Stimulated activated CD8-positive, alpha-beta memory T cell treated with anti-CD3 and anti-CD28 coated beads, Interleukin-7, amount 100 ng/mL, for 1 hour (primary cell): Measurements from ENCODE around the gene SLC27A1.
A peak's percentile ranks its signal among the peaks of the same experiment; 100 is the strongest.

Source experiments
- DNase-seq, 2 donors: peaks; one replicate each; pipeline ENCODE4 v3.0.0-alpha.2; 2020; ENCODE audit warnings: low read depth in 2 of 2

The SLC27A1 gene

DNA sequence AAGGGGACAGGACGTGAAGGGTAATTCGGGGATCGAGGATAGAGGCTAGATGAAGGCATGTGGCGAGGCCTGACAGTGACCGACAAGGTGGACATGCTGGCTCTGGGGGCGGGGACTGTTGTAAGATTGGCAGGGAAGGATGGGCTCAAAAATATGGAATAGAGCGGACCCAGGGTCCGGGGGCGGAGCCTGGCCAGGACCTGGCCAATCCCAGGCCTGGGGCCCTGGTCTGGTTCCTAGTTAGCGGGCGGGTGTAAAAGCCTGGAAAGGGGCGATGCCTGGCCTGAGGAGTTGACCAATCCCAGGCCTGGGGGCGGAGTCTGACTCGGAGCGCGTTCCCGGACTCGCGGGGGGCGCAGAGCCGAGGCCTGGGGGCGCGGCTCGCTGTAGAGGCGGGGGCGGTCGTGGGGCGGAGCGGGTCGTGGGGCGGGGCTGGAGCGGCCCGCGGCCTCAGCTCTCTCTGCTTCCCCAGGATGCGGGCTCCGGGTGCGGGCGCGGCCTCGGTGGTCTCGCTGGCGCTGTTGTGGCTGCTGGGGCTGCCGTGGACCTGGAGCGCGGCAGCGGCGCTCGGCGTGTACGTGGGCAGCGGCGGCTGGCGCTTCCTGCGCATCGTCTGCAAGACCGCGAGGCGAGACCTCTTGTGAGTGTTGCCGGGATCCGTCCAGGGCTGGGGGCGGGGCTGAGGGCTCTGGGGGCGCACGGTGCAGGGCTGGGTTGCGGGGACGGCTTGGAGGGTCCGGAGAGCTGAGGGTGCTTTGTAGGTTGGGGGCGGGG lies at the start of gene SLC27A1:
SLC27A1 (plus strand) TSS at position 457 of the 774 bp plus-strand sequence; CDS start at position 474, 17 bp downstream.
- peak; percentile 75 to 76 for DNase-seq

DNA sequence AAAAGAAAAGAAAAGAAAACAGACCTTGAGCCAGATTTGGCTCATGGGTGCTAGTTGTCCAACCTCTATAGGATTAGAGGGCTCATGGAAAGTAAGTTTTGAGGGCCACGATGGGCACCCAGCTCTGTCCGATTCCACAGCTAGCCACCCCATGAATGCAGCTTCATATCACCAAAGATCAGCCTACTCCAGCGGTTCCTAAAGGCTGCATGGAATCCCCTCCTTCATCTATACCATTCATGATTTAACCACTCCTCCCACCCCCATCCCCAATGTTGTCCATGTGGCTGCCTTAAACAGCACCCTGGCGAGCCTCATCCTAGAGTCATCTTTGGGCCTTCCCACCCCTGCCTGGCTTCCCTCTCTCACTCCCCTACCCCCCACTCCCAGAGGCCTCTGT lies 48.4 kb upstream of the SLC27A1 start:
- DNase-seq = no peak

DNA sequence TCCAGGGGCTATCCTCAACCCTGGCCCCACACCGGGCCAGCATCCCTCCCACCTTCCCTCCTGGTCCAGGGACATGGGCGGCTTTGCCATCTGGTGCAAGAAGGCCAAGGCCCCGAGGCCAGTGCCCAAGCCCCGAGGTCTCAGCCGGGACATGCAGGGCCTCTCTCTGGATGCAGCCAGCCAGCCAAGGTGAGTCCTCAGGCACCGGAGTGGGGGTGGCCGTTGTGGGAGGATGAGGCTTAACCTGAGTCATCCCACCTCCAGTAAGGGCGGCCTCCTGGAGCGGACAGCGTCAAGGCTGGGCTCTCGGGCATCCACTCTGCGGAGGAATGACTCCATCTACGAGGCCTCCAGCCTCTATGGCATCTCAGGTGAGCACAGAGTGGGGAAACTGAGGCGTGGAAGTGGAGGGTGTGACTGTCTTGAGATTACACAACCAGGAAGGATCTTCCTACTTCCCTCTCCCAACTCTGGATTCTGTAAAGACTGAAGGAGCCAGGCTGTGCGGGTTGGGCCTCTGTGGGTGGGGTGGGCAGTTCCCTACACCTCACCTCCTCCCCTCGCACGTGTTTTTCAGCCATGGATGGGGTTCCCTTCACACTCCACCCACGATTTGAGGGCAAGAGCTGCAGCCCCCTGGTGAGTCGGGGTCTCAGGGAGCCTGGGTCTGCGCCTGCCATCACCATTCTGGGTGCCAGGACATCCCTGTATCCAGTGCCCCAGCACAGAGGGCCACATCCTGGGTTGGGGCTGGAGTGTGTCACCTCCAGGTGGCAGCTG lies 46.7 kb upstream of the SLC27A1 start:
- DNase-seq = no peak

- no peak for DNase-seq
Measured at GRCh38 chr19:17424743-17425365, 45.5 kb upstream of the SLC27A1 start.

GRCh38 chr19:17429641-17430113 lies 40.6 kb upstream of the SLC27A1 start:
- no peak for DNase-seq

- no peak for DNase-seq
Measured at GRCh38 chr19:17431417-17431816, 38.9 kb upstream of the SLC27A1 start.

DNA sequence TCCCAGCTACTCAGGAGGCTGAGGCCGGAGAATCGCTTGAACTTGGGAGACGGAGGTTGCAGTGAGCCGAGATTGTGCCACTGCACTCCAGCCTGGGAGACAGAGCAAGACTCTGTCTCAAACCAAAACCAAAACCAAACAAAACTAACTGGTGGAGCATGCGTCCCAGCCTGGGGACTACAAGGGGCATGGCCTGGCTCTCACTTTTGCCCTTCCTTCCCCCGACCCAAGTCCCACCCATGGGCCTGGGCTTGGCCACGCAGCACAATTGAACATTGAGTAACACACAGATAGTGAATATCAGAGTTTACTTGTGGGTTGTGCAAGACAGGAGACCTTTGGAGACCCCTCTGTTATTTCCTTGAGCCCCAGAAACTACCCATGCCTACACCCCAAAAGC lies 35.1 kb upstream of the SLC27A1 start:
- DNase-seq = no peak

DNA sequence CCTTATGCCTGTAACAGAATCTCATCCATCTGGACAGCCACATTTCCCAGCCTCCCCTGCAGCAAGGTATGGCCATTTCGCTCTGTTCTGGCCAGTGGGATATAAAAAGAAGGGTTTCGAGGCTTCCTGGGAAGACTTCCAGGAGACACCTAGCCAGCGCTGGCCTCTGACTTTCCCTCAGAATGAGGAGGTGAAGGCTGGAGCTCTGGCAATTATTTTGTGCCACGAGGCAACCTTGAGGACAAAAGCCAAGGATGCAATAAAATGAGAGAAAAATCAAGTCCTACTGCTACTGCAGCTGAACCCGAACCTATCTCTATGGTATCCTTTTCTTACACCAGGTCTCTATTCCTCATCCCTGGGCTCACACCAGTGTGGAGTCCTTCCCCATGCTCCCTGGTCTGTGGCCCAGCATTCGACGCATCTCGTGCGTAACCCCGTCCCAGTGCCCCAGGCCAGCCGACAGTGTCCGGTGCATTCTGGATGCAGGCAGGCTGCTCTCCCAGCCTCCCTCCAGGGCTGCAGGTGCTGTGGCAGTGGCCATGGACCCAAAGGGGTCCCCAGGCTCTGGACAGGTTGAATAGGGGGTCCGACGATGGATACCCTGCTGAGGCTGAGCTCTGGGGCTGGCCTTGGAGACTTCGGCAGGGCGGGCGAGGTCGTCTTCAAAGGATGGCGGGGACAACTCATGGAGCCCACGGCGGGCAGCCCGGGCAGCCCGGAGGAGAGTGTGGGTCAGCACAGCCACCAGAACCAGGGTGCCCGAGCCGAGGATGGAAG lies 34.0 kb upstream of the SLC27A1 start:
- no peak for DNase-seq

- no peak for DNase-seq
Measured at GRCh38 chr19:17436874-17437267, 33.5 kb upstream of the SLC27A1 start.

DNA sequence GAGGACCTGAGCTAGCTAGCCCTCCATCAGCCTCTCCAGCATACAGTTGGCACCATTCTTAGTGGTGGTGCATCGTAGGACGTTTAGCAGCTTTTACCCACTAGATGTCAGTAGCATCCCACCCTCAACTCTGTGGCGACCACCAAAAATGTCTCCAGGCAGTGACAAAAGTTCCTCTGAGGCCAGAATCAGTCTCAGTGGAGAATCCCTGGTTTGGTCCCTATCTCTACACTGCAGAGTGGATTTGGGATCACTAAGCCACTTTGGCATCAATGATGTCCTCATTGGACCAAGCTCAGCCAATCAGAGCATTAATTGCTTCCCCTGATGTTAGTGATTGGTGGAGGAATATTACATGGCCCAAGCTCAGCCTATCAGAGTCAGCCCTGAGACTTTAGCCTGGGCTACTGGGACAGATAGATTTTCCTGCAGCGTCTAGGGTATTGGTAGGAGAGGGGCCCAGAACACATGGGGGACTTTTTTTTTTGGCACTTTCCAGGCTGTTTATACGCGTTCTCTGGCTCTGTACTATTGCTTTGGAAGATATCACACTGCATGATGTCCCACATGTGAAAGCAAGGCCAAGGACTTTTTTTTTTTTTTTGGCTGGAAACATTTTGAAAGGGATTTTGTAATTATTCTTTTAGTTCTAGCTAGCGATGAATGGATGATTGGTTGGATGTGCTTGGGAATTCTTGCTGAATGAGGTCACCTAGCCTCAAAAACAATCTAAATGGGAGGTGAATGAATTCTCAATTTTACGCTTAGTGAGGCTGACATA lies 28.9 kb upstream of the SLC27A1 start:
- DNase-seq = no peak

DNA sequence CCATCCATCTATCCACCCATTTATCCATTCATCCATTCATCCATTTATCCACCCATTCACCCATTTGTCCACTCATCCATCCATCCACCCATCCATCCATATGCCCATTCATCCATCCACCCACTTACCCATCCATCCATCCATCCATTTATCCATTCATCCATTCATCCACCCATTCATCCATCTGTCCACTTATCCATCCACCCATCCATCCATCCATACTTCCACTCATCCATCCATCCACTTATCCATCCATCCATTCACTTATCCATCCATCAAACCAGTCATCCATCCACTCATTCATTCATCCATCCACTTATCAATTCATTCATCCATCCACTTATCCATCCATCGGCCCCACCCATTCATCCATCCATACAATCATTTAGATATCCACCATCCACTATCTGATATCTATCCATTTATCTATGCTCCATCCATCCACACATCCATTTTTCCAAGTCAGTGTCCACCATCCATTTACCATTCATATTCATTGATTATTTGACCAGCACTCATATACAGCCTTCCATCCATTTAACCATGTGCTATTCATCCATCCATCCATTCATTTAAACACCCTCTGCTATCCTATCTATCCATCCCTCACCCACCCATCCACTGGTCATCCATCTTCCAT lies 24.7 kb upstream of the SLC27A1 start:
- no peak for DNase-seq

- DNase-seq = no peak
Measured at GRCh38 chr19:17447704-17448130, 22.6 kb upstream of the SLC27A1 start.

DNA sequence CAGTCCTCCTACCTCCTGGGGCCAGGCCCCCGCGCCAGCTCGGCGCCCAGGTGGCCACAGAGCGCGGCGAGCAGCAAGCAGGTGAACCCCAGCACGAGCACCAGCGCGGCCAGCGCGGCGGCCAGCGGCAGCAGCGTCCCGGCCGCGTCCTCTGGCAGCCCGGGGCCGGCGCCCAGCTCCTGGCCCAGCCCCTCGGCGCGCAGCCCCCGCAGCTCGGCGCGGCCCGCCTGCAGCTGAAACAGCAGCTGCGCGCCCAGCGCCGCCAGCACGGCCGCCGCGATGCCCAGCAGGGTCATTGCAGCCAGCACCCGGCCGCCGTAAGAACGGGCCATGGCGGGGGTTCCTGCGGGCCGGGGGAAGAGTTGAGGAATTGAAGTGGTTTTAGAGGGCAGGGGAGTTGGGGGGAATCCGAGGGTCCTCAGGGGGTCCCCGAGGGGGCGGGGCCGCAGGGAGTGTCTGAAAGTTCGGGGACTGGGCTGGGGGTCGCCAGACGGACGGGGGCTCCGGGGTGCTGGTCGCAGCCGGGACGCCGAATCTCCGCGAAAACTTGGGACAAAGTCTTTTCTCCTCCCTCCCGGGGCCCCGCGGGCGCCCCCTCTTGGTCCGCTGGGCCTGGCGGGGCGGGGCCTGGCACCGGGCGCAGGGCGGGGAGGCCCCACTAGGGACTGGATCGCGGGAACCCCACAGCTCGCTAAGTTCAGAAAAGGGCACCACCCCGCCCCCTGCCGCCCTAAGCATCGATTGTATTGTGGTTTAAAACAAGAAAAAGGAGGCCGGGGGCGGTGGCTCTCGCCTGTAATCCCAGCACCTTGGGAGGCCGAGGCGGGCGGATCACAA lies 22.0 kb upstream of the SLC27A1 start, which contains the start of gene TMEM221:
TMEM221 (minus strand) TSS at position 538 of the 837 bp plus-strand sequence; CDS start at position 332, 206 bp downstream.
- DNase-seq = no peak

GRCh38 chr19:17450264-17451075 lies 19.9 kb upstream of the SLC27A1 start:
- no peak for DNase-seq

- no peak for DNase-seq
Measured at GRCh38 chr19:17451820-17452219, 18.5 kb upstream of the SLC27A1 start.

- DNase-seq = no peak
Measured at GRCh38 chr19:17454576-17455071, 15.7 kb upstream of the SLC27A1 start.

GRCh38 chr19:17455308-17456123 lies 14.8 kb upstream of the SLC27A1 start:
- DNase-seq = no peak
